K562 (cell line): ENCODE results near the gene BBX. TPM values are rescaled to one million over a fixed set of nuclear protein-coding genes. Genes with fewer than 3 reads are reported as not detected.

Source experiments
- BRF1 ChIP-seq: IDR thresholded peaks from 3 replicates; pipeline ENCODE4 v1.6.1; 2011; ENCODE audit warnings: borderline replicate concordance, mild to moderate bottlenecking; ENCODE audit not compliant: insufficient read length; ENCODE audit errors: extremely low read depth
- CBX1 ChIP-seq: sonication (generic); IDR thresholded peaks from 2 replicates; pipeline ENCODE4 v1.6.1; 2016; ENCODE audit warnings: antibody characterized with exemption, low read depth, mild to moderate bottlenecking
- CHD4 ChIP-seq: fragments of 200-600 bp; sonication (generic); IDR thresholded peaks from 3 replicates; pipeline ENCODE4 v1.6.1; 2012; ENCODE audit warnings: low read depth, mild to moderate bottlenecking, mixed read lengths, low read length, inconsistent platforms; ENCODE audit not compliant: insufficient read depth, insufficient replicate concordance, poor library complexity, severe bottlenecking
- ERF ChIP-seq: fragments of 450-650 bp; formaldehyde crosslinking; IDR thresholded peaks from 2 replicates; pipeline ENCODE4 v1.4.0; 2020; ENCODE audit warnings: mild to moderate bottlenecking, mixed read lengths
- HMG20B ChIP-seq: fragments of 250-450 bp; sonication (Bioruptor Pico); IDR thresholded peaks from 2 replicates; pipeline ENCODE4 v1.5.0; 2021; ENCODE audit warnings: mild to moderate bottlenecking
- MTA2 ChIP-seq: fragments of 450-650 bp; IDR thresholded peaks from 2 replicates; pipeline ENCODE4 v1.6.1; 2016; ENCODE audit warnings: low read depth
- TAF9B ChIP-seq: fragments of 450-650 bp; IDR thresholded peaks from 2 replicates; pipeline ENCODE4 v1.6.1; 2018; ENCODE audit warnings: mild to moderate bottlenecking; ENCODE audit not compliant: partially characterized antibody
- ZNF121 ChIP-seq: sonication (generic); formaldehyde crosslinking; conservative IDR thresholded peaks from 2 replicates; pipeline ENCODE4 v1.8.0; 2022; ENCODE audit warnings: missing genetic modification reagents
- polyA plus RNA-seq, 8 experiments: library from polyadenylated mRNA; depleted of rRNA in 4 of 8; stranded (reverse) in 5 of 8; unstranded in 3 of 8; fragments of >200 nt; fragmentation: Nextera tagmentation in 2 of 8; fragmentation: Illumina TruSeq in 1 of 8; extraction: Ambion mirVana in 2 of 8; extraction: Trizol in 1 of 8; gene quantifications; 2 replicates each; pipeline versions ENCODE4 v1.2.1 to v1.2.3, GENCODE V29; 2011 to 2014; ENCODE audit warnings: inconsistent platforms in 1 of 8, missing spikeins in 1 of 8
- total RNA-seq, 7 experiments: library from RNA; depleted of rRNA in 6 of 7; stranded (reverse); fragments of >200 nt in 6 of 7; fragmentation: Illumina TruSeq in 2 of 7; extraction: Trizol in 2 of 7; gene quantifications; 2 replicates each; pipeline versions ENCODE4 v1.2.1 to v1.2.3, GENCODE V29; 2011 to 2021; ENCODE audit warnings: low replicate concordance in 1 of 7
- TF ChIP-seq, protein P1 (sequence below): fragments of 450-650 bp; formaldehyde crosslinking; IDR thresholded peaks from 2 replicates; pipeline ENCODE4 v1.4.0; 2020; ENCODE audit warnings: mild to moderate bottlenecking, moderate library complexity
- TF ChIP-seq, protein P2 (sequence below): fragments of 250-450 bp; sonication (Bioruptor Pico); IDR thresholded peaks from 2 replicates; pipeline ENCODE4 v1.5.0; 2021; ENCODE audit warnings: mild to moderate bottlenecking, moderate library complexity
- TF ChIP-seq, protein P3 (sequence below): fragments of 450-650 bp; IDR thresholded peaks from 2 replicates; pipeline ENCODE4 v1.6.1; 2017; ENCODE audit warnings: antibody characterized with exemption

BBX gene
- total and polyA plus RNA-seq, 9 of the 15 experiments (the other 6 are each of a cell fraction or from before 2014, with no cell fraction given): 4.9 to 19.5 (median 11.8) TPM

- TF ChIP-seq, protein P1, sequence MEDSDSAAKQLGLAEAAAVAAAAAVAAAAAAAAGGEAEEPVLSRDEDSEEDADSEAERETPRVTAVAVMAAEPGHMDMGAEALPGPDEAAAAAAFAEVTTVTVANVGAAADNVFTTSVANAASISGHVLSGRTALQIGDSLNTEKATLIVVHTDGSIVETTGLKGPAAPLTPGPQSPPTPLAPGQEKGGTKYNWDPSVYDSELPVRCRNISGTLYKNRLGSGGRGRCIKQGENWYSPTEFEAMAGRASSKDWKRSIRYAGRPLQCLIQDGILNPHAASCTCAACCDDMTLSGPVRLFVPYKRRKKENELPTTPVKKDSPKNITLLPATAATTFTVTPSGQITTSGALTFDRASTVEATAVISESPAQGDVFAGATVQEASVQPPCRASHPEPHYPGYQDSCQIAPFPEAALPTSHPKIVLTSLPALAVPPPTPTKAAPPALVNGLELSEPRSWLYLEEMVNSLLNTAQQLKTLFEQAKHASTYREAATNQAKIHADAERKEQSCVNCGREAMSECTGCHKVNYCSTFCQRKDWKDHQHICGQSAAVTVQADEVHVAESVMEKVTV (CRISPR knock-in tag): peak; percentile 34; the same call in 1 of the 2 replicates
- TF ChIP-seq BRF1 (no peak), CBX1 (no peak), TAF9B (no peak), ZNF121 (no peak), CHD4 (no peak), ERF (no peak), MTA2 (no peak), HMG20B (CRISPR knock-in tag) (no peak)
- TF ChIP-seq, protein P2, sequence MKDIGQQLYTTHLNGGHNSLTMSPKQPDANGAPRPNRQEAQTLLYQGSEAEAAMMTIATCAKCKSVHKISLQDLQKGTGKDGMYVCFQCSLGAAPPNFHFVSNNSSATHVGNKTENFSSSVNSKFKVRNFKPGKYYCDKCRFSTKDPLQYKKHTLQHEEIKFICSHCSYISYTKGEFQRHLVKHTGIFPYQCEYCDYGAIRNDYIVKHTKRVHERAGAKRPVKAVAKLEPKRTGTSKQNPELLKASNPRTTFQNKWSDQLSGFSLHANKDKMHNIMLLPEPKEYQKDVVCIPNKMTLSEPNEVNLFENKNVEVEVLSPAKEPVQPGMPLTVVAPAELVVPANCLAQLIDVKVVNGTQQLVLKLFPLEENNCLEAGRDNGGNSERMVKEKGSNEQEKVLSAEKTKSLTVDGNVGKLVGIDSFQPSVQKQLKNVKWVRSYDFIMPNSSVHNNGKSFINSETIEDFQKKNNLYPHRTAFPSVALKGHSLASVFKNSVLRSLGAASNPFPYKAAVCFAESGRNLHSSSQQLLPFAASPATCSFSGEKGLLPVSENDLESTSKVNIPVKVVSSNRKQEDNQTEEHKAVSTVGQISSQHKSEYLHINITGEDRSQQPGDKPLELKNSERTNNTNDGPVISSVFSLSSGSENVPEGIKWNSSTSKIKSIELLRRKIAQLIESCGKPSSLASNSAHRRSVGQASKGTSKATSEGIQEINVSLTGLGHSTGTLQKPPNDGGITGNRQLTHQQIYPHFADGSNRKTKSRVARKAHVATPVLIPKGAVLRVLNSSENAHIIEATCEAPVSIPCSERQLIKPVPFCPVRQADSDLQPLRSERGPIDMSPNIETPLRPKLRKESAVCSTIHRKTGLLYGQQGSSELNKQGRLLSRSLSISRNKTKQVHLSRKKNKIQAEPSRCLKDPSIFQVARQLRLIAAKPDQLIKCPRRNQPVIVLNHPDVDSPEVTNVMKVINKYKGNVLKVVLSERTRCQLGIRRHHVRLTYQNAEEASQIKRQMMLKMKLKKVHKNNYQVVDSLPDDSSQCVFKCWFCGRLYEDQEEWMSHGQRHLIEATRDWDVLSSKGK: no peak
- TF ChIP-seq, protein P3, sequence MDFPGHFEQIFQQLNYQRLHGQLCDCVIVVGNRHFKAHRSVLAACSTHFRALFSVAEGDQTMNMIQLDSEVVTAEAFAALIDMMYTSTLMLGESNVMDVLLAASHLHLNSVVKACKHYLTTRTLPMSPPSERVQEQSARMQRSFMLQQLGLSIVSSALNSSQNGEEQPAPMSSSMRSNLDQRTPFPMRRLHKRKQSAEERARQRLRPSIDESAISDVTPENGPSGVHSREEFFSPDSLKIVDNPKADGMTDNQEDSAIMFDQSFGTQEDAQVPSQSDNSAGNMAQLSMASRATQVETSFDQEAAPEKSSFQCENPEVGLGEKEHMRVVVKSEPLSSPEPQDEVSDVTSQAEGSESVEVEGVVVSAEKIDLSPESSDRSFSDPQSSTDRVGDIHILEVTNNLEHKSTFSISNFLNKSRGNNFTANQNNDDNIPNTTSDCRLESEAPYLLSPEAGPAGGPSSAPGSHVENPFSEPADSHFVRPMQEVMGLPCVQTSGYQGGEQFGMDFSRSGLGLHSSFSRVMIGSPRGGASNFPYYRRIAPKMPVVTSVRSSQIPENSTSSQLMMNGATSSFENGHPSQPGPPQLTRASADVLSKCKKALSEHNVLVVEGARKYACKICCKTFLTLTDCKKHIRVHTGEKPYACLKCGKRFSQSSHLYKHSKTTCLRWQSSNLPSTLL: no peak
Observed at GRCh38 chr3:107543666-107544065, 20.9 kb downstream of the BBX start (continued).
